G401 (cell line): ENCODE measurements around the gene GMCL2. TPM values are rescaled to one million over a fixed set of nuclear protein-coding genes. Genes with fewer than 3 reads are reported as not detected.
"Not testable (repeated sequence)": the region's sequence is repeated elsewhere in the genome, so short reads cannot be mapped to it uniquely, and the experiment has no call there.

Experiments
- DNase-seq: peaks from one replicate; pipeline ENCODE4 v3.0.0-alpha.2; 2015; ENCODE audit warnings: low spot score
- in situ Hi-C: cut with HindIII; loops from 2 replicates; pipeline ENCODE4 v1.10.0; 2016; ENCODE audit warnings: low sequenced_read_pairs, mixed read lengths
- total RNA-seq: library from RNA; depleted of rRNA; stranded (reverse); fragments of >200 nt; shearing (Covaris generic); gene quantifications from 2 replicates; pipeline ENCODE4 v1.2.3, GENCODE V29; 2014; rRNA removed

The GMCL2 gene, protein sequence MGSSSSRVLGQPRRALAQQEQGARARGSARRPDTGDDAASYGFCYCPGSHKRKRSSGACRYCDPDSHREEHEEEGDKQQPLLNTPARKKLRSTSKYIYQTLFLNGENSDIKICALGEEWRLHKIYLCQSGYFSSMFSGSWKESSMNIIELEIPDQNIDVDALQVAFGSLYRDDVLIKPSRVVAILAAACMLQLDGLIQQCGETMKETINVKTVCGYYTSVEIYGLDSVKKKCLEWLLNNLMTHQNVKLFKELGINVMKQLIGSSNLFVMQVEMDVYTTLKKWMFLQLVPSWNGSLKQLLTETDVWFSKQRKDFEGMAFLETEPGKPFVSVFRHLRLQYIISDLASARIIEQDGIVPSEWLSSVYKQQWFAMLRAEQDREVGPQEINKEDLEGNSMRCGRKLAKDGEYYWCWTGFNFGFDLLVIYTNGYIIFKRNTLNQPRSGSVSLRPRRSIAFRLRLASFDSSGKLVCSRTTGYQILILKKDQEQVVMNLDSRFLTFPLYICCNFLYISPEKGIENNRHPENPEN
- total RNA-seq, result 0.03 TPM in 1 of 2 replicates, not detected in the other

- DNase-seq, result no peak
- in situ Hi-C loops, result no loop called here
Observed at GRCh38 chr5:178187014-178187413, at the start of gene GMCL2. Gene GMCL2, minus strand, starts transcription at chr5:178187371. Its CDS starts 72 bp downstream, at chr5:178187299.

GRCh38 chr5:178236679-178237078, 49.5 kb upstream of the GMCL2 start:
- DNase-seq, result no peak
- in situ Hi-C loops, result no loop called here

- in situ Hi-C loops, result no loop called here
- DNase-seq, result no peak
Observed at GRCh38 chr5:178236126-178236525, 49.0 kb upstream of the GMCL2 start.

DNA sequence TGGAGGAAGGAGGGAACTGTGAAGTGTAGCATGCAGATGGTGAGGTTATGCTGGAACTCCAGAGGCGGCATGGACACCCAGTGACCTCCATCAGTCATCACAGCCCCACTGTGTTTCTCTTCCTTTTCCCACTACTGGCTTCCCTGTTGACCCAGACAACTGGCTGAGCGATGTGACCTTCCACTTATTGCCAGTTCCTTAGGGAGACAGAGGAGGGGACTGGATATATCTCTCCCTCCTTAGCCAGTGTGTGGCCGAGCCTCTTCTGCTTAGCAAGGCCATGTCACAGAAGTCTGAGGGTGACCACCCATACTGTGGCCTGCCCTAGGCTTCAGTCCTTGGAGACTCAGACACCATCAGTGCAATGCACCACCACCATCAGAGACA, 48.4 kb upstream of the GMCL2 start:
- DNase-seq, result no peak
- in situ Hi-C loops, result no loop called here

DNA sequence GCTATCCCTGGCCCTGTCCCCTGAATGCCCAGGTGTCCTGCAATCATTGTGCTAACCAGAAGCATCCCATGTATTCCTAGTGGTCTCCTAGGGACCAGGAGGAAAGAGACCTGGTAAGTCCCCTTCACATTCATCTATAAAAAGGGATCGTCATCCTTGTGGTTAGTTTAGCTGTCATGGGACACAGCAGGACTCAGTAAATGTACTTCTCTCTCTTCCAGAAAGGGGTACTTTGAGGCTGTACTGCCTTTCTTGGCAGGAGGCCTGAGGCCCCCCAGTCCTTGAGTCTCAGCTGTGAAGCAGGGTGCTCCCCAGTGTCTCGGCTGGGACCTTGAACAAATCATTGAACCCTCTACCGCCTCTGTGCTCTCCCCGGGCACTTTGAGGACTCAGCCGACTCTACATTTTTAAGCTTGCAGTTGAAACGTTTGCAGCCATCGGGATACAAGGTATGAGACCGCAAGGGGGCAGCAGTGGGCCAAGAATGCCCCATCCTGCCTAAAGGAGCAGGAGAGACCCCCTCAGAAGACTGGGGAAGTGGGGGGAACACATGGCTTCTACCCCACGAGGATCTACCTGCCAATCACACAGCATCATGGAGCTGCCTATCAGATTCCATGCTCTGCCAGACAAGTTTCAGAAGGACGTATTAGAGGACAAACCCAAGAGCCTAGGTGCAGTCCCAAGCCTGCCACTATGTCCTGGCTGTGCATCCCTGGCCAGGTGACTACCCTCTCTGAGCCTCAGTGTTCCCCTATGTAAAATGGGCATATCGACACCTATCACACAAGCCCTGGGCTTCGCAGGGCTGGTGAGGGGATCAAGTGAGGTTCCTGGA, 47.8 kb upstream of the GMCL2 start:
- DNase-seq, result peak; percentile 70
- in situ Hi-C loops, result no loop called here

GRCh38 chr5:178234121-178234749, 47.1 kb upstream of the GMCL2 start:
- DNase-seq, result no peak
- in situ Hi-C loops, result no loop called here

DNA sequence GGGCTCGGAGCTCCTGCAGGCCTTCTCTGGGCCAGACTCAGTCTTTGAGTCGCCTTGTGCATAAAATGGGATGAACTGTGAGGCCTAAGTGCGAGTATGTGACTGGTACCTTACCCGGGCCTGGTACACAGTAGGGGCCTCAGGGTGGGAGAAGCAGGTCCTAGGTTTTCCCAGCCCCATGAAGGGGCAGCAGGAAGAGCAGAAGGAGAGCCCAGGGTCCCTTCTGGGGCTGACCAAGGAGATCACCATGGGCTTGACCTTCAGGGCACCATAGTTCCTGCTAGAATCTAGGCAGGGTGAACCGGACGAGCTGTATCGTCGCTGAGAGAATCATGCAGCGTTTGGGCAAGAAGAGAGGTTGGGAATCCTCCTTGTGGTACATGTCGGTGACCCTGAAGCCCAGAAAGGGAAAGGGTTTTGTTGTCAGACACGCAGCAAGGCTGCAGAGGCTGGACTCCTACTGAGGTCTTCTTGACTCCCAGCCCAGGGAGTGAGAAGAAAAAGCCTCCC, 45.8 kb upstream of the GMCL2 start:
- in situ Hi-C loops, result no loop called here
- DNase-seq, result no peak

GRCh38 chr5:178232124-178232919, 45.2 kb upstream of the GMCL2 start, which contains the start of gene PHYKPL:
Gene PHYKPL, minus strand, starts transcription at chr5:178232802. Its CDS starts 252 bp downstream, at chr5:178232550.
- in situ Hi-C loops, result no loop called here
- DNase-seq, result peak; percentile 69

DNA sequence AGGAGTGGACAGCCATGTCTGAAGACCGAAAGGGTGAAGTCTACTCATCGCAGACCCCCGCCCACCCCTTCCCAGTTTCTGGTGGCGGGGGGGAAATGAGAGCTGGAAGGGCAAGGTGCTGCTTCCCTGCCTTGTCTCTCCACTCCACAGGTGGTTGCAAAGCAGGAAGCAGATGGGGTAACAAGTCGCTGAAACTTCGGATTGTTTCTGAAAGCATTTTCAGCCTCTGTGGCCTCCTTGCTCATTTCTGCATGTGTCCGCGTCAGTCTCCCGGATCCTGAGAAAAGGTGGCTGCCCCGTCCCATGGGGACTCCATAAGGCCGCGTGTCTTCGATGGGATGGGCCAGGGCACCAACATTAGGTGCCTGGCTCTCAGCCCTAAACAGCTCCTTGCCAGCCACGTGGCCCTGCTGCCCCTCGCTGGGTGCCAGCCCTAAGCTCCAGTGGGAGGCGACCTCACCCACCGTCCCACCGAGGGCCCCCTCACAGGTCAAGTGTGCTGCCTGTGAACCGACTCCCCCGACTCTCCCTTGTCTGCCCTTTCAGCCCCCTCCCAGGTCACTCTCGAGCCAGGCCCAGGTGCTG, 44.5 kb upstream of the GMCL2 start:
- in situ Hi-C loops, result no loop called here
- DNase-seq, result no peak

DNA sequence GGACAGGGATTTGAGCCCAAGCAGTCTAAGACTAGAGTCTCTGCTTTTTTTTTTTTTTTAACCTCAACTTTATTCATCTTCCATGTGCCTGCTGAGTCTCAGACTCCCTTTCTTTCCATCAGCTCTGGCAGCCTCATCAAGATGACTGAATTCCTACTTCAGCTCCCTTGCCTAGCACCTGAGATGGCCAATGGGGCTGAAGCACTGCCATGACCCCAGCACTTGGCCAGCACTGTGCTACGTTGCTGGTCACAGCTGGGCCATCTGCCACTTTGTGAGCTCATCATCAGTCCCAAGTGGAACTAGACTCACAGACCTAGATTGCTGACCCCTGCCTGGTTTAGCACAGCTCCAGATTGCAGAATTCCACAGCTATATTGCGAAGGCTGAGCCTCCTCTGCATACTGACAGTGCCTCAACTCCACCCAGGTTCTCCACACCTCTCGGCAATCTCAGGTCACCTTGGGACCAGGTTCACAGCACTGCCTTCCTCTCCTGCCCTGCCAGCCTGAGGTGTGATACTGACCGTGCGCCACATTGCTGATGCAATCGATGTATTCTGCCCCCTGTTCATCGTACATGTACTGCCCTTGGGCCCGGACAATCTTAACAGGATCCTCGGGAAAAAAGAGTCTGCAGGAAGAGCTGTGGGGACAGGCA, 43.8 kb upstream of the GMCL2 start:
- DNase-seq, result no peak

DNA sequence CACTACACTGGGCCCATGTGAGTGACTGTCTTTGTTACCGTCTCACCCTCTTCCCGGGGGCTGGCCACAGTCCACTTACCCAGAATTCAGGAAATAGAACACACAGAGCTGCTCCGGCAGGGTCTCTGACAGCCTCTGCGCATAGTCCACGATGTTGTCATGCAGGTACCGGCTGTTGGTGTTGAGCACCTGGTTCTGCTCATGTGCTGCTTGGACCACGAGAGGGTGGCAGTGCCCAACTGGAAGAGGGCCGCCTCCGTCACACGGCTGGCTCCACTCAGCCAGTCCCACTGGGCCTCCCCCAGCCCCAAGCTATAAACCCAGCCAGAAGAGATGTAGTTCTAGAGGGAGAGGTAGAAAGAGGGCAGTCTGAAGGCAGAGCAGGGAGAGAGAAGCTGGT, 42.7 kb upstream of the GMCL2 start:
- no peak for DNase-seq
- in situ Hi-C loops, result no loop called here

More for the DNA sequence above, 43.8 kb upstream of the GMCL2 start:
- in situ Hi-C loops, result no loop called here

GRCh38 chr5:178229111-178229510, 41.9 kb upstream of the GMCL2 start:
- DNase-seq, in situ Hi-C loops: not testable (repeated sequence)

DNA sequence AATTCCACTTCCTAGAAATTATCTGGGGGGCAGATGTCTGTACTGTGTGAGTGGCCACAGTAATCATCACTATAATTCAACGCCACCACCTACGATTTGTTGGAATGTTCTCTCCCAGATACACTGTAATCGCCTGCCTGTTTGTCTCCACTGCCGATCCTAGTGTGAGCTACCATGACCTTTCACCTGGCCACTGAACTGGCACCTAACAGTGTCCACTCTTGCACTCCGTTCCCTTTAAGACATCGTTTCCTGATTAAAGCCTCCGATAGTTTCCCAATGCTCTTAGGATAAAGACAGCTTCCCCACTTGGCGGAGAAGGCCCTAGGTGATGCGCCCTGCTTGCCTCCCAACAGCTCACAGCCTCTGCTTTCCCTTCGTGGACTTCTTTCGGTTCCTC, 41.4 kb upstream of the GMCL2 start:
- no peak for DNase-seq
- in situ Hi-C loops, result no loop called here

GRCh38 chr5:178227929-178228328, 40.8 kb upstream of the GMCL2 start:
- in situ Hi-C loops, result no loop called here
- DNase-seq, result no peak

DNA sequence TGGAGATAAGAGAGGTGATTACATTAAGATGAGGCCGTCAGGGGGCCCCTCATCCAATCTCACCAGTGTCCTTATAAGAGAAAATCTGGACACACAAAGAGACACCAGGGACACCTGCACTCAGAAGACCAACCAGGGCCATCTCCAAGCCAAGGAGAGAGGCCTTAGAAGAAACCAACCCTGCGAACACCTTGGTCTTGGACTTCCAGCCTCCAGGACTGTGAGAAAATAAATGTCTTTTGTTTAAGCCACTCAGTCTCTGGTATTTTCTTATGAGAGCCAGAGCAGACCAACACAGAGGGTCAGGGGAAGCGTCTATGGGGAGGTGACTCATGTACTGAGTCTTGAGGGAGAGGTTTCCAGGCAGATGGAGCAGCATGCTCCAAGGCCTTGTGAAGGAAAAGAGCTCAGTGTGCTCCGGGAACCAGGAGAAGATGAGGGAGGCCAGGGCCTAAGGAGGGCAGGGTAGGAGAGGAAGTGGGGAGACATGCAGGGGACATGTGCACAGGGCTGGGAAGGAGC, 40.0 kb upstream of the GMCL2 start:
- DNase-seq, result no peak
- in situ Hi-C loops, result no loop called here

DNA sequence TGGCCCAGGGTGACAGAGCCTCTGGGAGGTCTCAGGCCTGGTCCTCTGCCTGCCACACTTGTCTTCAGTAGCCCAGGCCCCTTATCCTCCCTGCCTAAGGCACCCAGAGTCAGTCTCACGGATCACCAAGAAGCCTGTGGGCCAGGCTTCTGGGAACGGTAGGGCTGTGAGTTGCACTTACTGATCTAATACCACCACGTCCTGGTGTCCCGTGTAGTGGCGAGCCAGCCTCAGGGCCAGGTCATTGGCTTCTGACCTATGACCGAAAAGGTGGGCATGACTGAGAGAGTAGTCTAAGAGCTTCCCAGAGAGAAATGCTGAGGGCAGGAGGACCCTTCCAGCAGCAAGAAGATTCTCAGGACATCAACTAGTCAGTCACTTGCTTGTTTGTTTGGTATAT, 38.0 kb upstream of the GMCL2 start:
- in situ Hi-C loops, result no loop called here
- no peak for DNase-seq

GRCh38 chr5:178224403-178224802, 37.2 kb upstream of the GMCL2 start:
- in situ Hi-C loops, result no loop called here
- no peak for DNase-seq
